ENCODE data around the gene NIPA2.
A peak's percentile ranks its signal among the peaks of the same experiment; 100 is the strongest.
"Not testable (repeated sequence)": the region's sequence is repeated elsewhere in the genome, so short reads cannot be mapped to it uniquely, and the experiment has no call there.

NIPA2 gene

DNA sequence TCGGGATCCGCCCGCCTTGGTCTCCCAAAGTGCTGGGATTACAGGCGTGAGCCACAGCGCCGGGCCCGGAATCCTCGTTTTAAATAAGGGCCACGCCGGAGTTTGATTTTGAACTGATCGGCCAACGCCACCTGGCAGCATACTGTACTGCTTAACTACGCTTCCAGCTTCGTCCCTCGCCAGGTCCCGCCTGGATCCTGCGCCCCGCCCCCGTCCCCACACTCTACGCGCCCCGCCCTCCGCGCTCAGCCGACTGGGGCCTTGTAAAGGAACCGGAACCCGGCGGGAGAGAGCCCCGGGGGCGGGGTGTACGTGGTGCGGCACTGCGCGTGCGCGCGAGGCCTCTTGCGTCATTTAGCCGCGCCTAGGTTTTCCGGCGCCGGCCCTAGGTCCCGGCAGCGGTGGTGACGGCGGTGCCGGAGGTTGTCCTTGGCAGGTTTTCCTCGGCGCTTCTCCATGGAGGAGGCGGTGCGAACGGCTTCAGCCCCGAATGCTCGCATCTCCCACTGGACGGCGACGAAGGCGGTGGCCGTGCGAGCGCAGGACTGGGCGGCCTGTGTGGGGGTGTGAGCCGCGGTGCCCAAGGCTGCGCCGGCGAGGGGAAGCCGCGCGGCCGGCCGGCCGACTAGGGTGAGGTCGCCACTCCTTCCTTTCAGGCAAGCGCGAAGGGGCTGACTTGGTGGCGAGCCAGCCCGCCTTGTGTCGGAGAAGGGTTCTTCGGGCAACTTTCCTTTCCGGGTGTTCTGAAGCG is at the start of gene NIPA2:
TSS of gene NIPA2 (plus strand) at position 375 of the 751 bp plus-strand sequence. CDS start 13,066 bp downstream, outside the sequence.
- peak within 1 kb of the TSS; percentile 95 for H3K4me3 ChIP-seq (ENCODE audit: control insufficient read depth, low read depth, low read length)
- TF ChIP-seq, protein P1, sequence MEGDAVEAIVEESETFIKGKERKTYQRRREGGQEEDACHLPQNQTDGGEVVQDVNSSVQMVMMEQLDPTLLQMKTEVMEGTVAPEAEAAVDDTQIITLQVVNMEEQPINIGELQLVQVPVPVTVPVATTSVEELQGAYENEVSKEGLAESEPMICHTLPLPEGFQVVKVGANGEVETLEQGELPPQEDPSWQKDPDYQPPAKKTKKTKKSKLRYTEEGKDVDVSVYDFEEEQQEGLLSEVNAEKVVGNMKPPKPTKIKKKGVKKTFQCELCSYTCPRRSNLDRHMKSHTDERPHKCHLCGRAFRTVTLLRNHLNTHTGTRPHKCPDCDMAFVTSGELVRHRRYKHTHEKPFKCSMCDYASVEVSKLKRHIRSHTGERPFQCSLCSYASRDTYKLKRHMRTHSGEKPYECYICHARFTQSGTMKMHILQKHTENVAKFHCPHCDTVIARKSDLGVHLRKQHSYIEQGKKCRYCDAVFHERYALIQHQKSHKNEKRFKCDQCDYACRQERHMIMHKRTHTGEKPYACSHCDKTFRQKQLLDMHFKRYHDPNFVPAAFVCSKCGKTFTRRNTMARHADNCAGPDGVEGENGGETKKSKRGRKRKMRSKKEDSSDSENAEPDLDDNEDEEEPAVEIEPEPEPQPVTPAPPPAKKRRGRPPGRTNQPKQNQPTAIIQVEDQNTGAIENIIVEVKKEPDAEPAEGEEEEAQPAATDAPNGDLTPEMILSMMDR (conservative IDR thresholded peaks at IDR 0.05; ENCODE audit: control insufficient read depth, insufficient read depth, low read depth, low read length), result no peak
- DNase-seq (ENCODE audit: low read depth), result peak; percentile 96

DNA sequence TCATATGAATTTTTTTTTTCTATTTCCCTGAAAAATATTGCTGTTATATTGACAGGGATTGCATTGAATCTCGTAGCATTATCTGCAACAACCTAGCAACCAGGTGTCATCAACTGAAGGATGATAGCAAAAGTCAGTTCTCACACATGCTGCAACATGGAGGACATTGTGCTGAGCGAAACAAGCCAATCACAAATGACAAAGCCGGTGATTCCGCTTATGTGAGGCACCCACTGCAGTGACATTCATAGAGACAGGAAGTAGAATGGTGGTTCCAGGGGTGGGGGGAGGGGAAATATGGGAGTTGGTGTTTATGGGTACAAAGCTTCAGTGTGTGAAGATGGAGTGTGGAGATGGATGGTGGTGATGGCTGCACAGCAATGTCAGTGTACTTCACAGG is 44.4 kb upstream of the NIPA2 start:
- TF ChIP-seq, protein P1 (conservative IDR thresholded peaks at IDR 0.05; ENCODE audit: control insufficient read depth, insufficient read depth, low read depth, low read length), result no peak
- no peak for DNase-seq (ENCODE audit: low read depth)
- no peak overlapping the region for H3K4me3 ChIP-seq (ENCODE audit: control insufficient read depth, low read depth, low read length)

DNA sequence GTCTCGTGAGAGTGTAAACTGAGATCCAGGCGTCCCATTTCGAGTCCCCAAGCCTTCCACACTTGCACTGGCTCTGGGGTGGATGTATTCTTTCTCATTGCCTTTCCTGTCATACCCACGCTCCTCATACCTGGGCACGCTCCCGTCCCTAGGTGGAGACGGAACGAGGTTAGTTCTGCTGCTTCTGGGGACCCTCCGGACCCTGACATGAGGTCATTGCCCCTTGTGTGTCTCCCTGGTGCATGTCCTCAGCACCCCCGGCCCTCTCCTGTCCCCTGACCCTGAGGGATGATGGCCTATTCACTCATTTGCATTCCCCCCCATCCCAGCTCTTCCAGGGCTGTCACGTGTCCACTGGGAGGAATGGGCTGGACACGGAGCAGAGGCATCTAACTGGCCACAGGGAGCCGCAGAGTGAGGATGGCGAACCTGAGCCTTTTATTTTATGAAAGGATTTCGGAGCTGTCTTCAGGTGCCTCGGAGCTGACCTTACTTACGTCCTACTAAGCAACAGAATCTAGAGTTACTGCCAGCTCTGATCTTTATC is 43.8 kb upstream of the NIPA2 start:
- TF ChIP-seq, protein P1 (conservative IDR thresholded peaks at IDR 0.05; ENCODE audit: control insufficient read depth, insufficient read depth, low read depth, low read length), result no peak
- no peak overlapping the region for H3K4me3 ChIP-seq (ENCODE audit: control insufficient read depth, low read depth, low read length)
- no peak for DNase-seq (ENCODE audit: low read depth)

DNA sequence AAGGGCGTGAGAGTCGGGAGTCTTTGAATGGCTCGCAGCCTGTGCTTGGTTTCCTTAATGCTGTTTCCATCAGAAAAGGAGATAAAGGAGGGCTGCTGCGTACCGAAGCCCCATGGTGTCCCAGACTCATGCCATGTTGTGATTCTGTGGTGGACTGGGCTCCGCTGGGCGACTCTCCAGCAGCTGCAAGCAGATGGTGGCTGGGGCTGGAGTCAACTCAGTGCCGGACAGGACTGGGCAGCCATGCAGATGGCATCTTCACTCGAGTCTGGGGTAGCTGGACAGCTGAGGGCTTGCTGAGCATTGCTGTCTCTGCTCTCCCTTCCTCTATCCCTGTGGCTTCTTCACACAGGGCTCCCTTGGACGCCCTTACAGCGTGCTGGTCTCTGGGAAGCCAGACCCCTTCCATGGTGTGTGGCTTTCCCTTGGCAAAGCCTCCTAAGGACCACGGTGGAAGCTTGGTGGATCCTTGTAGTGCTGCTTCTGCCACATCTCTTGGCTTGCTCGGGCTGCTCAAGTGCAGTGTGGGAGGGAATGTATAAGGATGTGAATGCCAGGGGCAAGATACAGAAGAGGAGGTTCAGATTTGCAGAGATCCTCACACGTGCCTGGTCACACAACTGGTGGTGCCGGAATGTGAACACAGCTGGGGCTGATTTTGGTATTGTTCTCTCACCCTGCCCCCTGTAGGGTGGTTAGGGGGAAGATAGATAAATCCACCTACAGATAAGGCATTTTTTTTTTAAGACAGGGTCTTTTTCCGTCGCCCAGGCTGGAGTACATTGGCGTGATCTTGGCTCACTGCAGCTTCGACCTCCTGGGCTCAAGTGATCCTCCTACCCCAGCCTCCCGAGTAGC is 43.0 kb upstream of the NIPA2 start:
- no peak for DNase-seq (ENCODE audit: low read depth)
- no peak overlapping the region for H3K4me3 ChIP-seq (ENCODE audit: control insufficient read depth, low read depth, low read length)
- TF ChIP-seq, protein P1 (conservative IDR thresholded peaks at IDR 0.05; ENCODE audit: control insufficient read depth, insufficient read depth, low read depth, low read length), result no peak

DNA sequence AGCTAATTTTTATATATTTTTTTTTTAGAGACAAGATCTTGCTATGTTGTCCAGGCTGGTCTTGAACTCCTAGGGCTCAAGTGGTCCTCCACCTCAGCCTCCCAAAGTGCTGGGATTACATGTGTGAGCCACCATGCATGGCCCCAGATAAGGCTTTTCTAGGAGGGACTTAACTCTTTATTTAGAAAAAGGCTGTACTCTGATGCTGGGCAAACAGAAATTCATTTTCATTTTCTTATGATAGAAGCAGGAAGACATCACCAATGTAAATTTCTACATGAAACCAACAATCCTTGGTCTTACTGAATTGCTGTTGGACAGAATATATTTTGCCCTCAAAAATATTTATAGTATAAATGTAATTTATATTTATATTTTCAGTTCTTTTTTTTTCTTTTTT is 42.4 kb upstream of the NIPA2 start:
- H3K4me3 ChIP-seq (ENCODE audit: control insufficient read depth, low read depth, low read length), result no peak overlapping the region
- no peak for DNase-seq (ENCODE audit: low read depth)
- TF ChIP-seq, protein P1 (conservative IDR thresholded peaks at IDR 0.05; ENCODE audit: control insufficient read depth, insufficient read depth, low read depth, low read length), result no peak

DNA sequence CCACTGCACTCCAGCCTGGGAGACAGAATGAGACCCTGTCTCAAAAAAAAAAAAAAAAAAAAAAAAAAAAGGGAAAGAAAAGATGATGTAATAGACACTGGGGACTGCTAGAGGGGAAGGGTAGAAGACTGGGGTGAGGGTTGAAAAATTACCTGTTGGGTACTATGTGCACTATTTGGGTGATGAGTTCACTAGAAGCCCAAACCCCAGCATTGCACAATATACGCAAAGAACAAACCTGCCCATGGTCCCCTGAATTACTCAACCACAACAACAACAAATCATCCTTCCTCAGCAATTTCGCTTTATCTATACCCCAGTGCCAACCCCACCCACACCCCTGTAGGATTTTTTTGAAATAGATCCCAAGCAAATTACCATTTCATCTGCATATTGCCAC is 38.6 kb upstream of the NIPA2 start:
- TF ChIP-seq, protein P1 (conservative IDR thresholded peaks at IDR 0.05; ENCODE audit: control insufficient read depth, insufficient read depth, low read depth, low read length), result no peak
- no peak overlapping the region for H3K4me3 ChIP-seq (ENCODE audit: control insufficient read depth, low read depth, low read length)

DNA sequence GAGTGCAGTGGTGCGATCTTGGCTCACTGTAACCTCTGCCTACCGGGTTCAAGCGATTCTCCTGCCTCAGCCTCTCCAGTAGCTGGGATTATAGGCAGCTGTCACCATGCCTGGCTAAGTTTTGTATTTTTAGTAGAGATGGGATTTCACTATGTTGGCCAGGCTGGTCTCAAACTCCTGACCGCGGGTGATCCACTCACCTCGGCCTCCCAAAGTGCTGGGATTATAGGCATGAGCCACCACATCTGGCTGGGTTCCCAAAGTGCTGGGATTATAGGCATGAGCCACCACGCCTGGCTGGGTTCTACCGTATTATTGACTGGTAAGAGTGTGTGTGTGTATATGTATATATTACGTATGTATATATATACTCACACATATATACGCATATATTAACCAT is 35.5 kb upstream of the NIPA2 start:
- not testable (repeated sequence) for H3K4me3 ChIP-seq (ENCODE audit: control insufficient read depth, low read depth, low read length); DNase-seq (ENCODE audit: low read depth)

More for the DNA sequence above, 38.6 kb upstream of the NIPA2 start:
- no peak for DNase-seq (ENCODE audit: low read depth)

Data from fibroblast of mammary gland (primary cell).